ENCODE results near the gene PEA15. TPM values are rescaled to one million over a fixed set of nuclear protein-coding genes. Genes with fewer than 3 reads are reported as not detected.

Gene PEA15
- total and polyA plus RNA-seq, 7 donors: 51.2 to 232 (median 95.9) TPM

GRCh38 chr1:160164121-160164520 lies 41.1 kb upstream of the PEA15 start:
- Histone ChIP-seq H3K36me3 (ENCODE audit: insufficient read depth in 1 of 2, low read depth in 1 of 2) (no peaks in the 10 kb centered on the region), H3K9me3 (no peaks in the 10 kb centered on the region), H3K4me3 (no peak overlapping the region), H3K4me1 (no peaks in the 10 kb centered on the region), H3K27ac (no peak overlapping the region), H3K27me3 (ENCODE audit: insufficient read depth in 3 of 3, low read length in 2 of 3) (no peaks in the 10 kb centered on the region)
- WGBS, 3 donors: 76 to 88% (median 86%) methylated on average over 10 of the region's 10 CpGs
- DNase-seq: no peak
- intact Hi-C loops (cut with DNase I): no loop called here
- no peak for ATAC-seq
- no peak for TF ChIP-seq CTCF (IDR thresholded peaks at IDR 0.05)

GRCh38 chr1:160166166-160166868 lies 38.9 kb upstream of the PEA15 start:
- H3K27ac ChIP-seq: no peak overlapping the region
- no peaks in the 10 kb centered on the region for H3K36me3 ChIP-seq (ENCODE audit: insufficient read depth in 1 of 2, low read depth in 1 of 2)
- no peaks in the 10 kb centered on the region for H3K27me3 ChIP-seq (ENCODE audit: insufficient read depth in 3 of 3, low read length in 2 of 3)
- ATAC-seq: no peak
- no peaks in the 10 kb centered on the region for H3K9me3 ChIP-seq
- WGBS, 3 donors: 85 to 93% (median 89%) methylated on average over 12 of the region's 12 CpGs
- H3K4me3 ChIP-seq: no peak overlapping the region
- no peak for TF ChIP-seq CTCF (IDR thresholded peaks at IDR 0.05)
- no peak for DNase-seq
- no peaks in the 10 kb centered on the region for H3K4me1 ChIP-seq
- intact Hi-C loops (cut with DNase I): no loop called here

GRCh38 chr1:160167056-160167455 lies 38.1 kb upstream of the PEA15 start:
- no peak overlapping the region for H3K4me3 ChIP-seq
- no peak for DNase-seq
- intact Hi-C loops (cut with DNase I): no loop called here
- no peak for TF ChIP-seq CTCF (IDR thresholded peaks at IDR 0.05)
- no peaks in the 10 kb centered on the region for H3K9me3 ChIP-seq
- H3K27ac ChIP-seq: no peak overlapping the region
- no peaks in the 10 kb centered on the region for H3K4me1 ChIP-seq
- H3K36me3 ChIP-seq (ENCODE audit: insufficient read depth in 1 of 2, low read depth in 1 of 2): no peaks in the 10 kb centered on the region
- ATAC-seq: no peak
- WGBS, 3 donors: 79 to 92% (median 88%) methylated on average over 4 of the region's 4 CpGs
- no peaks in the 10 kb centered on the region for H3K27me3 ChIP-seq (ENCODE audit: insufficient read depth in 3 of 3, low read length in 2 of 3)

GRCh38 chr1:160167580-160167979 lies 37.6 kb upstream of the PEA15 start:
- 62 to 81% (median 74%) methylated on average over 6 of the region's 6 CpGs for WGBS, 3 donors
- H3K9me3 ChIP-seq: no peaks in the 10 kb centered on the region
- H3K4me1 ChIP-seq: no peaks in the 10 kb centered on the region
- H3K36me3 ChIP-seq (ENCODE audit: insufficient read depth in 1 of 2, low read depth in 1 of 2): no peaks in the 10 kb centered on the region
- no peak overlapping the region for H3K27ac ChIP-seq
- intact Hi-C loops (cut with DNase I): no loop called here
- no peaks in the 10 kb centered on the region for H3K27me3 ChIP-seq (ENCODE audit: insufficient read depth in 3 of 3, low read length in 2 of 3)
- H3K4me3 ChIP-seq: no peak overlapping the region
- TF ChIP-seq CTCF (IDR thresholded peaks at IDR 0.05): no peak
- DNase-seq (no peak), ATAC-seq (peak in 2 of 4 donors; percentile 17 to 22)

GRCh38 chr1:160168016-160168415 lies 37.2 kb upstream of the PEA15 start:
- WGBS, 3 donors: 38 to 42% (median 39%) methylated on average over 5 of the region's 5 CpGs
- no peaks in the 10 kb centered on the region for H3K27me3 ChIP-seq (ENCODE audit: insufficient read depth in 3 of 3, low read length in 2 of 3)
- H3K9me3 ChIP-seq: no peaks in the 10 kb centered on the region
- H3K36me3 ChIP-seq (ENCODE audit: insufficient read depth in 1 of 2, low read depth in 1 of 2): no peaks in the 10 kb centered on the region
- ATAC-seq (no peak), DNase-seq (no peak)
- H3K27ac ChIP-seq: peak overlapping the region; percentile 71
- H3K4me3 ChIP-seq: no peak overlapping the region
- H3K4me1 ChIP-seq: no peaks in the 10 kb centered on the region
- TF ChIP-seq CTCF (IDR thresholded peaks at IDR 0.05): no peak
- intact Hi-C loops (cut with DNase I): no loop called here
